Measurements from ENCODE around the gene BMP8A. TPM values are rescaled to one million over a fixed set of nuclear protein-coding genes. Genes with fewer than 3 reads are reported as not detected.

BMP8A gene
- polyA plus RNA-seq, 3 donors = not detected

GRCh38 chr1:39472826-39473225 is 18.6 kb upstream of the BMP8A start:
- no peaks in the 10 kb centered on the region for H3K4me1 ChIP-seq (ENCODE audit: control insufficient read depth in 1 of 2, insufficient read depth in 2 of 2, low read length in 2 of 2)
- H3K4me2 ChIP-seq (replicated peaks; ENCODE audit: extremely low read depth, low read length, poor library complexity, severe bottlenecking) = no peak overlapping the region
- no peaks in the 10 kb centered on the region for H3K9me3 ChIP-seq (replicated peaks in 1 of 2; ENCODE audit: control insufficient read depth in 1 of 2, insufficient read depth in 1 of 2, low read length in 2 of 2)
- H3K79me2 ChIP-seq (ENCODE audit: insufficient read depth, low read length) = no peaks in the 10 kb centered on the region
- no peak for TF ChIP-seq CTCF (IDR thresholded peaks at IDR 0.05)
- H3K27ac ChIP-seq (ENCODE audit: low read depth in 1 of 2, low read length in 2 of 2) = no peak overlapping the region
- intact Hi-C loops (cut with micrococcal nuclease) = no loop called here
- H3K27me3 ChIP-seq (ENCODE audit: control insufficient read depth in 2 of 2, insufficient read depth in 2 of 2, low read length in 2 of 2) = no peaks in the 10 kb centered on the region
- Mint-ChIP-seq H3K36me3 (peaks cover 78 to 89% of the 10 kb centered on the region in 2 donors), H3K4me3 (no peak overlapping the region), H3K9me3 (no peaks in the 10 kb centered on the region), H3K27ac (no peak overlapping the region), H3K4me1 (no peaks in the 10 kb centered on the region), H3K27me3 (ENCODE audit: low read depth in 3 of 3) (peaks cover 0 to 3% (median 2%) of the 10 kb centered on the region in 3 donors)
- no peak overlapping the region for H3K4me3 ChIP-seq (replicated peaks in 1 of 3; ENCODE audit: low read depth in 2 of 3, low read length in 3 of 3)
- H2AFZ ChIP-seq (ENCODE audit: insufficient read depth, low read depth, low read length, poor library complexity, severe bottlenecking) = no peak overlapping the region
- H3K36me3 ChIP-seq (replicated peaks in 1 of 2; ENCODE audit: control insufficient read depth in 1 of 2, insufficient read depth in 2 of 2, low read length in 2 of 2) = peaks cover 75 to 97% of the 10 kb centered on the region in 2 donors
- no peak overlapping the region for H3K9ac ChIP-seq (ENCODE audit: insufficient read depth, low read length, poor library complexity, severe bottlenecking)
- 95% methylated on average over 4 of the region's 7 CpGs for WGBS (ENCODE audit: insufficient coverage)
- DNase-seq = no peak
- no peaks in the 10 kb centered on the region for H4K20me1 ChIP-seq (ENCODE audit: insufficient read depth, low read length)

GRCh38 chr1:39473324-39473723 is 18.1 kb upstream of the BMP8A start:
- intact Hi-C loops (cut with micrococcal nuclease) = no loop called here
- Mint-ChIP-seq H3K9me3 (no peaks in the 10 kb centered on the region), H3K4me3 (no peak overlapping the region), H3K27ac (no peak overlapping the region), H3K4me1 (no peaks in the 10 kb centered on the region), H3K27me3 (ENCODE audit: low read depth in 3 of 3) (peaks cover 0 to 3% (median 2%) of the 10 kb centered on the region in 3 donors), H3K36me3 (peaks cover 81 to 90% of the 10 kb centered on the region in 2 donors)
- Histone ChIP-seq H4K20me1 (ENCODE audit: insufficient read depth, low read length) (no peaks in the 10 kb centered on the region), H3K27ac (ENCODE audit: low read depth in 1 of 2, low read length in 2 of 2) (no peak overlapping the region), H3K79me2 (ENCODE audit: insufficient read depth, low read length) (no peaks in the 10 kb centered on the region), H3K9ac (ENCODE audit: insufficient read depth, low read length, poor library complexity, severe bottlenecking) (no peak overlapping the region), H3K4me1 (ENCODE audit: control insufficient read depth in 1 of 2, insufficient read depth in 2 of 2, low read length in 2 of 2) (no peaks in the 10 kb centered on the region), H2AFZ (ENCODE audit: insufficient read depth, low read depth, low read length, poor library complexity, severe bottlenecking) (no peak overlapping the region), H3K9me3 (replicated peaks in 1 of 2; ENCODE audit: control insufficient read depth in 1 of 2, insufficient read depth in 1 of 2, low read length in 2 of 2) (no peaks in the 10 kb centered on the region), H3K27me3 (ENCODE audit: control insufficient read depth in 2 of 2, insufficient read depth in 2 of 2, low read length in 2 of 2) (no peaks in the 10 kb centered on the region), H3K4me3 (replicated peaks in 1 of 3; ENCODE audit: low read depth in 2 of 3, low read length in 3 of 3) (no peak overlapping the region), H3K4me2 (replicated peaks; ENCODE audit: extremely low read depth, low read length, poor library complexity, severe bottlenecking) (no peak overlapping the region), H3K36me3 (replicated peaks in 1 of 2; ENCODE audit: control insufficient read depth in 1 of 2, insufficient read depth in 2 of 2, low read length in 2 of 2) (peaks cover 71 to 97% of the 10 kb centered on the region in 2 donors)
- no CpG with 5 or more reads among the region's 4 CpGs for WGBS (ENCODE audit: insufficient coverage)
- DNase-seq = no peak
- TF ChIP-seq CTCF (IDR thresholded peaks at IDR 0.05) = no peak

Data from CD14-positive monocyte (primary cell).